ENCODE results near the gene COQ5.

The COQ5 gene

GRCh38 chr12:120562906-120563305 lies 33.9 kb upstream of the COQ5 start:
- no peak for DNase-seq
- Histone ChIP-seq H3K4me3 (ENCODE audit: low read depth, low read length) (no peak overlapping the region), H3K36me3 (peaks cover 81% of the 10 kb centered on the region), H3K27ac (no peak overlapping the region), H3K9me3 (ENCODE audit: severe bottlenecking) (no peaks in the 10 kb centered on the region), H3K27me3 (ENCODE audit: insufficient read depth, low read depth, severe bottlenecking) (no peaks in the 10 kb centered on the region)
- no peak for TF ChIP-seq CTCF (IDR thresholded peaks at IDR 0.05; ENCODE audit: low read depth, low read length)

- Histone ChIP-seq H3K36me3 (peaks cover 72% of the 10 kb centered on the region), H3K9me3 (ENCODE audit: severe bottlenecking) (no peaks in the 10 kb centered on the region), H3K27ac (no peak overlapping the region), H3K4me3 (ENCODE audit: low read depth, low read length) (no peak overlapping the region), H3K27me3 (ENCODE audit: insufficient read depth, low read depth, severe bottlenecking) (no peaks in the 10 kb centered on the region)
- DNase-seq = no peak
- TF ChIP-seq CTCF (IDR thresholded peaks at IDR 0.05; ENCODE audit: low read depth, low read length) = no peak
Measured at GRCh38 chr12:120557589-120557988, 28.6 kb upstream of the COQ5 start.

GRCh38 chr12:120554678-120555077 lies 25.7 kb upstream of the COQ5 start:
- H3K36me3 ChIP-seq = peaks cover 70% of the 10 kb centered on the region
- no peak for DNase-seq
- no peak overlapping the region for H3K4me3 ChIP-seq (ENCODE audit: low read depth, low read length)
- no peaks in the 10 kb centered on the region for H3K9me3 ChIP-seq (ENCODE audit: severe bottlenecking)
- no peaks in the 10 kb centered on the region for H3K27me3 ChIP-seq (ENCODE audit: insufficient read depth, low read depth, severe bottlenecking)
- H3K27ac ChIP-seq = no peak overlapping the region
- TF ChIP-seq CTCF (IDR thresholded peaks at IDR 0.05; ENCODE audit: low read depth, low read length) = no peak

- DNase-seq = no peak
- TF ChIP-seq CTCF (IDR thresholded peaks at IDR 0.05; ENCODE audit: low read depth, low read length) = no peak
- Histone ChIP-seq H3K27me3 (ENCODE audit: insufficient read depth, low read depth, severe bottlenecking) (no peaks in the 10 kb centered on the region), H3K27ac (no peak overlapping the region), H3K4me3 (ENCODE audit: low read depth, low read length) (no peak overlapping the region), H3K9me3 (ENCODE audit: severe bottlenecking) (no peaks in the 10 kb centered on the region), H3K36me3 (peaks cover 74% of the 10 kb centered on the region)
Measured at GRCh38 chr12:120546050-120546386, 17.1 kb upstream of the COQ5 start.

- Histone ChIP-seq H3K27me3 (ENCODE audit: insufficient read depth, low read depth, severe bottlenecking) (no peaks in the 10 kb centered on the region), H3K27ac (no peak overlapping the region), H3K9me3 (ENCODE audit: severe bottlenecking) (no peaks in the 10 kb centered on the region), H3K4me3 (ENCODE audit: low read depth, low read length) (no peak overlapping the region), H3K36me3 (peaks cover 72% of the 10 kb centered on the region)
- DNase-seq = no peak
- TF ChIP-seq CTCF (IDR thresholded peaks at IDR 0.05; ENCODE audit: low read depth, low read length) = no peak
Measured at GRCh38 chr12:120544691-120545090, 15.7 kb upstream of the COQ5 start.

GRCh38 chr12:120542166-120542565 lies 13.2 kb upstream of the COQ5 start:
- H3K27ac ChIP-seq = no peak overlapping the region
- TF ChIP-seq CTCF (IDR thresholded peaks at IDR 0.05; ENCODE audit: low read depth, low read length) = no peak
- peaks cover 68% of the 10 kb centered on the region for H3K36me3 ChIP-seq
- DNase-seq = no peak
- no peaks in the 10 kb centered on the region for H3K27me3 ChIP-seq (ENCODE audit: insufficient read depth, low read depth, severe bottlenecking)
- no peak overlapping the region for H3K4me3 ChIP-seq (ENCODE audit: low read depth, low read length)
- H3K9me3 ChIP-seq (ENCODE audit: severe bottlenecking) = no peaks in the 10 kb centered on the region

Measured in WERI-Rb-1 (cell line).